Measurements from ENCODE around the gene PICALM.

GRCh38 chr11:86091566-86091965 is 22.7 kb upstream of the PICALM start:
- TF ChIP-seq CTCF (IDR thresholded peaks at IDR 0.05; ENCODE audit: borderline replicate concordance, extremely low read depth, low read length, poor library complexity, severe bottlenecking) (no peak), EZH2 (IDR thresholded peaks at IDR 0.05; ENCODE audit: borderline replicate concordance, low read depth, low read length, severe bottlenecking) (no peak)
